ENCODE results near the gene ANKH.

Gene ANKH

GRCh38 chr5:14777932-14778791 lies 93.4 kb downstream of the ANKH start:
- no peak for TF ChIP-seq CTCF (IDR thresholded peaks at IDR 0.05; ENCODE audit: low read depth, low read length)
- no peaks in the 10 kb centered on the region for H3K4me1 ChIP-seq
- no peaks in the 10 kb centered on the region for H3K27me3 ChIP-seq
- H3K9me3 ChIP-seq: no peaks in the 10 kb centered on the region
- no peak for DNase-seq
- no peak overlapping the region for H3K4me3 ChIP-seq (ENCODE audit: low read depth, low read length)
- H3K36me3 ChIP-seq: no peaks in the 10 kb centered on the region

- TF ChIP-seq CTCF (IDR thresholded peaks at IDR 0.05; ENCODE audit: low read depth, low read length): no peak
- Histone ChIP-seq H3K4me1 (no peaks in the 10 kb centered on the region), H3K9me3 (no peaks in the 10 kb centered on the region), H3K36me3 (no peaks in the 10 kb centered on the region), H3K4me3 (ENCODE audit: low read depth, low read length) (no peak overlapping the region), H3K27me3 (no peaks in the 10 kb centered on the region)
- no peak for DNase-seq
Observed at GRCh38 chr5:14777187-14777586, 94.4 kb downstream of the ANKH start.

- TF ChIP-seq CTCF (IDR thresholded peaks at IDR 0.05; ENCODE audit: low read depth, low read length): no peak
- Histone ChIP-seq H3K36me3 (no peaks in the 10 kb centered on the region), H3K4me3 (ENCODE audit: low read depth, low read length) (no peak overlapping the region), H3K27me3 (no peaks in the 10 kb centered on the region), H3K9me3 (no peaks in the 10 kb centered on the region), H3K4me1 (no peaks in the 10 kb centered on the region)
- no peak for DNase-seq
Observed at GRCh38 chr5:14776602-14777001, 95.0 kb downstream of the ANKH start.

- DNase-seq: no peak
Observed at GRCh38 chr5:14775857-14776256, 95.7 kb downstream of the ANKH start.

GRCh38 chr5:14773588-14773987 lies 98.0 kb downstream of the ANKH start:
- Histone ChIP-seq H3K27me3 (no peaks in the 10 kb centered on the region), H3K36me3 (no peaks in the 10 kb centered on the region), H3K9me3 (no peaks in the 10 kb centered on the region), H3K4me3 (ENCODE audit: low read depth, low read length) (no peak overlapping the region), H3K4me1 (peaks cover 4% of the 10 kb centered on the region)
- DNase-seq: no peak
- TF ChIP-seq CTCF (IDR thresholded peaks at IDR 0.05; ENCODE audit: low read depth, low read length): no peak

More at GRCh38 chr5:14775857-14776256, 95.7 kb downstream of the ANKH start:
- no peak for TF ChIP-seq CTCF (IDR thresholded peaks at IDR 0.05; ENCODE audit: low read depth, low read length)
- Histone ChIP-seq H3K4me3 (ENCODE audit: low read depth, low read length) (no peak overlapping the region), H3K27me3 (no peaks in the 10 kb centered on the region), H3K36me3 (no peaks in the 10 kb centered on the region), H3K4me1 (no peaks in the 10 kb centered on the region), H3K9me3 (no peaks in the 10 kb centered on the region)

- H3K36me3 ChIP-seq: no peaks in the 10 kb centered on the region
- peaks cover 11% of the 10 kb centered on the region for H3K4me1 ChIP-seq
- H3K27me3 ChIP-seq: no peaks in the 10 kb centered on the region
- H3K4me3 ChIP-seq (ENCODE audit: low read depth, low read length): no peak overlapping the region
- H3K9me3 ChIP-seq: no peaks in the 10 kb centered on the region
- DNase-seq: no peak
- TF ChIP-seq CTCF (IDR thresholded peaks at IDR 0.05; ENCODE audit: low read depth, low read length): no peak
Observed at GRCh38 chr5:14771972-14772371, 99.6 kb downstream of the ANKH start.
